Right forelimb (tissue), 1 donor: Measurements from ENCODE around the gene TBX1.
A peak's percentile ranks its signal among the peaks of the same experiment; 100 is the strongest.
"Not testable (repeated sequence)": the region's sequence is repeated elsewhere in the genome, so short reads cannot be mapped to it uniquely, and the experiment has no call there.

Source experiments
- DNase-seq: peaks from one replicate; pipeline ENCODE4 v3.0.0-alpha.2; 2018

The TBX1 gene

DNA sequence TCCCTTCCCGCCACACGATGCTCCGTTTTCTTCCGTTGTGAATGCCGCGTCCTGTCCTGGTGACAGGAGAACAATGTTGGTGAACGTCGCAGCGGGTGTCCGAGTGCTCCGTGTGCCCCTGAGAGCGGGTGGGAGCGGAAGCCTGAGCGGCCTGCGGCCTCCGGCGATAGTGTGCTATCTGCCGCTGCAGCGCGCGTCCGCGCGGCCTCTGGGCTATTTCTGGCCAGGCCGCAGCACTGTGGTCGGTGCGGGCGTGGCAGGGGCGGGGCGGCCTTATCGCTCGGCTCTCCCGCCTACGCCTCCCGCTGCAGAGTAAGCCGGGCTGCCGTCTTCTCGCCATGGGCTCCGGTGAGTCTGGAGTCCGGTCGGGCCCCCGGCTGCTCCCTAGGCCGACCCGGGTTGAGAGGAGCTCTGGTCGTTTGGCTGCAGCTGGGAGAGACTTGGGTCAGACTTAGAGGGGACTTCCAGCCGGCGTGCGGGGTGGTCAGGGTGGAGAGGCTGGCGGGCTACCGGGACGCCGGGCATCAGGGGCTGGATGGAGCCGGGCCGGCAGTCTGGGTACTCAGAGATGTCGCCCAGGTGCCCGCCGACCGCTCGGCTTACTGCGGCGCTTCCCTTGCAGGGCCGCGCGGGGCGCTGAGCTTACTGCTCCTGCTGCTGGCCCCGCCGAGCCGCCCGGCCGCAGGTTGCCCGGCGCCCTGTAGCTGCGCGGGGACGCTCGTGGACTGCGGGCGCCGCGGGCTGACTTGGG lies 37.2 kb upstream of the TBX1 start, which contains the start of gene GP1BB:
Gene GP1BB, plus strand, starts transcription at position 308 of the 751 bp plus-strand sequence. Its CDS starts 31 bp downstream, at position 339.
- DNase-seq, result peak; percentile 55

DNA sequence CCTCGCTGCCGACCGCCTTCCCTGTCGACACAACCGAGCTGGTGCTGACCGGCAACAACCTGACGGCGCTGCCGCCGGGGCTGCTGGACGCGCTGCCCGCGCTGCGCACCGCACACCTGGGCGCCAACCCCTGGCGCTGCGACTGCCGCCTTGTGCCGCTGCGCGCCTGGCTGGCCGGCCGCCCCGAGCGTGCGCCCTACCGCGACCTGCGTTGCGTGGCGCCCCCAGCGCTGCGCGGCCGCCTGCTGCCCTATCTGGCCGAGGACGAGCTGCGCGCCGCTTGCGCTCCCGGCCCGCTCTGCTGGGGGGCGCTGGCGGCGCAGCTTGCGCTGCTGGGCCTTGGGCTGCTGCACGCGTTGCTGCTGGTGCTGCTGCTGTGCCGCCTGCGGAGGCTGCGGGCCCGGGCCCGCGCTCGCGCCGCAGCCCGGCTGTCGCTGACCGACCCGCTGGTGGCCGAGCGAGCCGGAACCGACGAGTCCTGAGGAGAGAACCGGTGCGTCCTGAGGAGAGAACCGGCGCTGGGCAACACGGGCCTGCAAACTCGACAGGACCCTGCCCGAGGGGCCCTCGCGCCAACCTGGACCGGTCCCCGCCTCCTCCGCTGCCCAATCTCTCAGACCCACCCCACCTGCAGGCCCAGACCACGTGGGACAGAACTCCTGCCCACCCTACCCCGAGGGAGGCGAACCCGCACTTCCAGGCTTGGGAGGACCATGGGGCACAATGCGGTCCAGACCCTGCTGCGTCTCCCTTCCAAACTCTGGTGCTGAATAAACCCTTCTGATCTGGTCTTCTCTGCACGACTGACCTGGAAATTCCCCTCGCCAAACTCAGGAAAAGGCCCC lies 36.4 kb upstream of the TBX1 start:
- DNase-seq, result no peak

DNA sequence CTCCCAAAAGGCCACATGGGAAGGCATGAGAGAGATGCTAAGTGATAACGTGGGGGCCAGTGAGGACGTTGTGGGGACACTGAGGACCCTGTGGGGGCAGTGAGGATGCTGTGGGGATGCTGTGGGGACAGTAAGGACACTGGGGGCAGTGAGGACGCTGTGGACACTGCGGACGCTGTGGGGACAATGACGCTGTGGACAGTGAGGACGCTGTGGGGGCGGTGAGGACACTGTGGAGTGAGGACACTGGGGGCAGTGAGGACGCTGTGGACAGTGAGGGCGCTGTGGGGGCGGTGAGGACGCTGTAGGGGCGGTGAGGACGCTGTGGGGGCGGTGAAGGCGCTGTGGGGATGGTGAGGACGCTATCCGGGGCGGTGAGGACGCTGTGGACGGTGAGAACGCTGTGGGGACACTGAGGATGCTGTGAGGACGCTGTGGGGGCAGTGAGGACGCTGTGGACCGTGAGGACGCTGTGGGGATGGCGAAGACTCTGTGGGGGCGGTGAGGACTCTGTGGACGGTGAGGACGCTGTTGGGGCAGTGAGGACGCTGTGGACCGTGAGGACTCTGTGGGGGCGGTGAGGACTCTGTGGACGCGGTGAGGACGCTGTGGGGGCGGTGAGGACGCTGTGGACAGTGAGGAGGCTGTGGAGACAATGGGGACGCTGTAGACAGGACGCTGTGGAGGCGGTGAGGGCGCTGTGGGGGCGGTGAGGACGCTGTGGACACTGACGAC lies 35.5 kb upstream of the TBX1 start:
- no peak for DNase-seq

DNA sequence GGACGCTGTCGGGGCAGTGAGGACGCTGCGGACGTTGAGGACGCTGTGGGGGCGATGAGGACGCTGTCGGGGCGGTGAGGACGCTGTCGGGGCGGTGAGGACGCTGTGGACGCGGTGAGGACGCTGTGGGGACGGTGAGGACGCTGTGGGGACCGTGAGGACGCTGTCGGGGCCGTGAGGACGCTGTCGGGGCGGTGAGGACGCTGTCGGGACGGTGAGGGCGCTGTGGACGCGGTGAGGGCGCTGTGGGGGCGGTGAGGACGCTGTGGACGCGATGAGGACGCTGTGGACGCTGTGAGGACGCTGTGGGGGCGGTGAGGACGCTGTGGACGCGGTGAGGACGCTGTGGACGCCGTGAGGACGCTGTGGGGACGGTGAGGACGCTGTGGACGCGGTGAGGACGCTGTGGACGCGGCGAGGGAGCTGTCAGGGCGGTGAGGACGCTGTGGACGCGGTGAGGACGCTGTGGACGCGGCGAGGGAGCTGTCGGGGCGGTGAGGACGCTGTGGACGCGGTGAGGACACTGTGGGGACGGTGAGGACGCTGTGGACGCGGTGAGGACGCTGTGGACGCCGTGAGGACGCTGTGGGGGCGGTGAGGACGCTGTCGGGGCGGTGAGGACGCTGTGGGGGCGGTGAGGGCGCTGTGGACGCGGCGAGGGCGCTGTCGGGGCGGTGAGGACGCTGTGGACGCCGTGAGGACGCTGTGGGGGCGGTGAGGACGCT lies 34.4 kb upstream of the TBX1 start:
- not testable (repeated sequence) for DNase-seq

DNA sequence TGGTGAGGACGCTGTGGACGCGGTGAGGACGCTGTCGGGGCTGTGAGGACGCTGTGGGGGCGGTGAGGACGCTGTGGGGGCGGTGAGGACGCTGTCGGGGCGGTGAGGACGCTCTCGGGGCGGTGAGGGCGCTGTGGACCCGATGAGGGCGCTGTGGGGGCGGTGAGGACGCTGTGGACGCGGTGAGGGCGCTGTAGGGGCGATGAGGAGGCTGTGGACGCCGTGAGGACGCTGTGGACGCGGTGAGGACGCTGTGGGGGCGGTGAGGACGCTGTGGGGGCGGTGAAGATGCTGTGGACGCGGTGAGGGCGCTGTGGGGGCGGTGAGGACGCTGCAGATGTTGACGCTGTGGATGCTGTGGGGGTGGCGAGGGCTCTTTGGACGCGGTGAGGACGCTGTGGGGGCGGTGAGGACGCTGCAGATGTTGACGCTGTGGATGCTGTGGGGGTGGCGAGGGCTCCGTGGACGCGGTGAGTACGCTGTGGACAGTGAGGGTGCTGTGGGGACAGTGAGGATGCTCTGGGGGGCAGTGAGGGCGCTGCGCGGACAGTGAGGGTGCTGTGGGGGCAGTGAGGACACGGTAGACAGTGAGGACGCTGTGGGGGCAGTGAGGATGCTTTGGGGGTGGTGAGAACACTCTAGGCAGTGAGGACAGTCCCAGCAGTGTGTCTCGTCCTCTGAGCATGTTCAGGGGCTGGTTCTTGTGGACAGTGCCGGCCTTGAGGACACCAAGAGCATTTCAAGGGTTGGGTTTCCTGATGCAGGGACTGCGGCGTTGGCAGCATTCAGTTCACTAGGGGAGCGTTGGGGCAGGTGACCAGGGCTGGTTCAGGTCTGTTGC lies 33.0 kb upstream of the TBX1 start:
- DNase-seq, result no peak

DNA sequence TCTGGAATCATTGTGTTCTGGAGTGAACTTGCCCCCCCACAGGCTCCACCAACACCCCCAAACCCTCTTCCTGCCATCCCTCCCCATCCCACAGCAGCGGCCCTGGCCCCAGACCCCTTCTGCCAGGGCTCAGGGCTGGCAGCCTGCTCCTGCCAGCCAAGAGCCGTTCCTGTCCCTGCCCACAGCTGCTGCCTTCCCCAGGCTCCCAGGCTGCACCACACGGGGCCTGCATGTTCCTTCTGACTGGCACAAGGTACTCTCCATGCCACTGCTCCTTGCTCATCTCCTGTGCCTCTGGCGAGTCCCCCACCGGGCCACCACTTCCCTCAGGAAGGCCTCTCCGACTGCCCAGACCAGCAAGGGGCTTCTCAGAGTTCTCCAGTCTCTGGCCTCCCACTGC lies 32.3 kb upstream of the TBX1 start:
- no peak for DNase-seq

DNA sequence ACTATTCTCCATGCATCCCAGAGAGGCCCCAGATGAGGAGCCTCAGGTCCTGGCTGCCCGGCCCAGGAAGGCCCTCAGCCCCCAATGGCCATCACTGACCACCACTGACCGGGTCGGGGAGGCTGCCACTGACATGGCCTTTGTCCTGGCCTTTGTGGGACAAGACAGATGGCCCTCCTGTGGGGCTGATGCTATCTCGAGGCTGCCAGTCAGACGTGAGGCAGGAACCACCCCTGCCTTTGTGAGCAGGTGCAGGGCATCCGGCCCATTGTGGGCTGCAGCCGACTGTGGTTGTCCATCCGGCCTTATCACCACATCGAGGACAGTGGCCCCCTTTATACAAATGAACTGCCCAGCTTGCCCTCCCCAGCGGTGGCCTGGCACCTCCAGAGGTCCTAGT lies 31.7 kb upstream of the TBX1 start:
- DNase-seq, result no peak

DNA sequence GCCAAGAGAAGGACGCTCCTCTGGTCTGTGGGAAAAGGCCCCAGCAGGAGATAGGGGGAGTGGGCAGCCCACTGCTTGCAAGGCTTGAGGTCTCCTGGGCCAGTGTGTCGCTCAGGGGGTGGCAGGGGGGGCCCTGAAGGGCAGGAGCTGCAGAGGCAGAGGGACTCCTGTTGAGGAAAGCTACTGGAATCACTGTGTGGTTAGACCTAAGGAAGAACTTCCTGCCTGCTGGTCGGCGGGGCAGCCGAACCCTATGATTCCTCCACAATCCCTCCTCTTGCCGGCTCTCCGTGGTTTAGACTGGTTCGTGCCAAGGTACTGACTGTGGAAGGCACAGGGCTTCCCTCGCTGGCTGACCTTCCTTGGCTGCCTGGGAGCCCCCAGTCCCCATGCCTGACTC lies 31.1 kb upstream of the TBX1 start:
- no peak for DNase-seq

DNA sequence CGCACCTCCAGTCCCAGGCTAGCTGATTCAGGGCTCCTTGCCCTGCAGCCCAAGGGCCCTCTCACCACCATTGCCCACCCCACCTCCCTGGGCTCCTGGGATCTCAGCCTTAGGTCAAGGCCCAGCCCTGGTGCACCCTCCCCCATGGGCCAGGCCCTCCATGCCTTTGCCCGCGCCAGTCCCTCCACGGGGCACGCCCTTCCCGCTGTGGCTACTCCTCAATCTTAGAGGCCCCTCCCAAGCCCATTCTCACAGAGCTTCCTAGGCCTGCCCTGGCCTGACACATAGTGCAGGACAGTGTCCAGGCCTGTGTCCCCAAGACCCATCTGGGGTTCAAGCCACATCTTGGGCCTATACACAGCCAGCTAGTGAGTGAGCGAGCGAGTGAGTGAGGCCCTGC lies 30.4 kb upstream of the TBX1 start:
- no peak for DNase-seq

DNA sequence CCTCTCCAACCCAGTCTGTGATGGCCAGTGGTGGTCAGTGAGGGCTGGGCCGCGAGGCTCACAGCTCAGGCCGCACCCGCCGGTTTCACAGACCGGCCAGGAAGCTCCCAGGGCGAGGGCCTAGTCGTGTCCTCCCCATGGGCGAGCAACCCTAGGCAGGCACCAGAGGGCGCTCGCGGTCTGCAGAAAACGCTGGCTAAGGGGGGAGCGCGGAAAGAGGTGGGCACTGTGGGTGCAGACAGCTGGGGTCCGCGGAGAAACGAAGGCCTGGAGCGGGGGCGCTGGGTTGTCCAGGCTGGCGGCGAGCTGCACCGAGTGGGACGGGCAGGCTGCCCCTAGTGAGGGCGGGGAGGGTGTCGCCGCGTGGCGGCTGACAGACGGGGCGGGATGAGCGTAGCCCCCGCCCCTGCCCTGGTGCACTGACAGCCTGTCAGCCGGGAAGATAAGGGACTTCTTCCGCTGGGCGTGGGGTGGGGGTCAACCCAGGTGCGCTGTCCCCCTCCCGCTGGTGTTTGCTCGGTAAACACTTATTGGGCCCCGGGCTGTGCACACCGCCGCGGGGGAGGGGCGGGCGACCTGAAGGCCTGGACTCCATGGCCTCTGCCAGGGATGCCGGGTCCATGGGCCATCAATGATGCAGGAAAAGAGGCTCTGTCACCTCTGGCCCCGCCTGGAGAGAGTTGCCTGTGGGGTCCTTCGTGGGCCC lies 29.8 kb upstream of the TBX1 start:
- DNase-seq, result peak; percentile 93

DNA sequence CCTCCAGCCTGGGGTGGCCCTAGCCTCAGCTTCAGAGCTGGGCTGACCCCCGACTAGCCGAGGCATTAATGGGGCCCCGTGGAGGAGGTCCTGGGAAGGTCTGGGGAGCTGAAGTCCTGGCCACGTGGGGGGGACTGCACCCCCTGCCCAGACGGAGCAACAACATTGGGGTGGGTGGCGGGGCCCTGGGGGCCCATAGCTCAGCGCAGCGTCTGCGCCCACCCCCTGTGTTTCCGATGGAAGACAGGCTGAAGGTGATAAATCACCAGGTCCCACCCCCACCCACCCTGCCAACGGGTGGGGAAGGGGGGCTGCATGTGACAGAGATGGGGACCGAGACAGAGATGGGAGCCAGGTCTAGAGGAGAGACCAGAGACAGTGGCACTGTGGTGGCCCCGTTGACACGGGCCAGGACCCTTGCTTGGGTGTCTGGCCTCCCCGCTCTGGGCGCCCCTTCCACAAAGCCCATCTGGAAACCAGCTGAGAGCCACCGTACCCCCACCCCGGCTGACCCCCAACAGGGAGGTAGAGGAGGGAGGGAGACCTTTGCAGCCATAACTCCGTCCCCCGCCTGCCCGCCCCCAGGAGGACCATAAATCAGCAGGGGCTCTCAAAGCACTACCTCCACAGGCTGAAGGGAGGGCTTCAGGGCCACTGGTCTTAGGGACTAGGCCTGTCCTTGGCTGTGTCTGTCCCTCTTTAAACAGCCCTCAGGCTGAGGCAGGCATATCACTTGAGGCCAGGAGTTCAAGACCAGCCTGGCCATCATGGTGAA lies 29.0 kb upstream of the TBX1 start:
- DNase-seq, result no peak

DNA sequence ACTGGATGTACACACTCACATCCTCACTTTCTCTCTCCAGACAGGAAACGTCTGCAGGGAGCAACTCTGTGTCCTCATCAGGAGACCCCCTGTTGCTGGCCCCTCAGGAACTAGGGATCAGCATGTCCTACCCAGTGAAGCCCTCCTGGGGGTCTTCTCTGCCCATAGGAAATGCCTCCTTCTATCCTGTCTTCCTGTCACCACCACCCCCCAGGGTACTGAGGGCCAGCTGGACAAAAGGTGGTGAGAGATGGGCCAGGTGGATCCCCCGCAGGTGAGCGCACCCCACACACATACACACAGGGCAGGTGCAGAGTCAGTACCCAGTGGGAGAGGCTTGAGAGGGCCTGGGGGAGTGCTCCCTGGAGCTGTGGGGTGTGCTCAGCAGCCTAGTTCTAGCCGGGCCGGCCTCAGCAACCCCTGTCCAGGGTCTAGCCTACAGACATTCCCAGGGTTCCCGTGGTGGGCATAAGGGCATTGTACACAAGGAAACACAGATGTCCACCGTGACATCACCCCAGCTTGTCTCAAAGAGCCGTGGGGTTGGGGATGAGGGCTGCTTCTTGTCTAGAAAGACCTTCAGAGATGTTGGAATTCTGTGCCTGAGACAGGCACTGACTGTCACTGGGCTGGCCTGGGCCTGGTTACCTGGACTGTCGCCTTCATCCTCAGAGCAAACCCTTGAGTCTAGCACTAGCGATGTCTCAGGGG lies 28.0 kb upstream of the TBX1 start:
- DNase-seq, result no peak

DNA sequence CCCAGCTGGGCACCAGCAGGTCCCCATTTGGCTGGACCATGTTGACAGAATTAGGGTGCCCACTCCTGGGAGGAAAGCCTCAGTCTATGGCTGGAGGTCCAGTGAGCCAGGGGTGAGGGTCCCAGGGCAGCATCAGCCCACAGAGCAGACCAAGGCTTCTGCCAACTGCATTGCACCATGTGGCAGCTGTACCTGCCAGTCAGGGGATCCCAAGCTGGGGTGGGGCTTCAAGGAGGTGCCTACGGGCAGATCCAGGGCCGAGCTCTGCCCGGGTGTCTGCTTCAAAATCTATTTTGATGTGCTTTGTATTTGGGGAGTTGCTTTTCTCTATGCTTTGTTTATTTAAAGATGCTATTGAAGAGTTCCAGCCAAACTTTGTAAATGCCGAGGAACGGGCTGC lies 26.8 kb upstream of the TBX1 start:
- no peak for DNase-seq

DNA sequence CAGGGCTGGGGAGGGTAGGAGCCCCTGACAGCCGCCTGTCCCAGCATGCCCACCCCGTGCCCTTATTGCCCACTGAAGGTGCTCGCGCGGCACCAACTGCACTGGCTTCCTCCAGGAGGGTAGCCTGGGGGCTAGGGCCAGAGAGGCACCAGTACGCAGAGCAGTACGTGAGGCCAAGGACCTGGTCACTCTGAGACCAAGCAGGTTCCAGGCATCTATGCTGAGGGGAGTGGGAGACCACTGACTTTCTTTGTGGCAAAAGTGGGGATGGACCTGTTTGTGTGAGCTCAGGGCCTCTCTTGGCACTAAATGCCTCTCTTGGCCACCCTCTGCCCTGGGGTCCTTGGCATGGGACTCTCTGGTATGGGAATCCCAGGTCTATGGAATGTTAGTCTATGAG lies 26.4 kb upstream of the TBX1 start:
- no peak for DNase-seq

DNA sequence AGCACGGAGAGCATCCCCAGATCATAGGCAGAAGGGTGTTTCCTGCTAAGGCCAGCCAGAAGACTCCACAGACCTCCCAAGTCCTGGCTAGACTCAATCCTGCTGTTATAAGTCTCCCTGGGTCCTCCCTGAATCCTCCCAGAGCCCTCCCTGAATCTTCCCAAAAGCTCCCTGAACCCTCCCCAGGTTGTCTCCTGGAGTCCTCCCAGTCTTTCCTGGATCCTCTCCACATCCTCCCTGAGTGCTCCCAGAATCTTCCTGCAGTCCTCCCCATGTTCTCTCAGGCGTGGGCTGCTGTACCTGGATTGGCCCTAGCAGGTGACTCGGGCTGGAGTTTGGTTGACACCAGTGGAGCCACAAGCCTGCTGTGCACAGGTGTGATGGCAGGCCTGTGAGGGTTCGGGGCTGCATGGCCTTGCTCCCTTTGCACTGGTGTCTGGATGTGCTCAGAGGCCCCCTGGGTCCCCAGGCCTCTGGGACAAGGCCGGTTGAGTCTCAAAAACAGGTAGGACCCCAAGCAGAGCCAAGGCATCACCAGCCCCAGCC lies 25.7 kb upstream of the TBX1 start:
- DNase-seq, result no peak

DNA sequence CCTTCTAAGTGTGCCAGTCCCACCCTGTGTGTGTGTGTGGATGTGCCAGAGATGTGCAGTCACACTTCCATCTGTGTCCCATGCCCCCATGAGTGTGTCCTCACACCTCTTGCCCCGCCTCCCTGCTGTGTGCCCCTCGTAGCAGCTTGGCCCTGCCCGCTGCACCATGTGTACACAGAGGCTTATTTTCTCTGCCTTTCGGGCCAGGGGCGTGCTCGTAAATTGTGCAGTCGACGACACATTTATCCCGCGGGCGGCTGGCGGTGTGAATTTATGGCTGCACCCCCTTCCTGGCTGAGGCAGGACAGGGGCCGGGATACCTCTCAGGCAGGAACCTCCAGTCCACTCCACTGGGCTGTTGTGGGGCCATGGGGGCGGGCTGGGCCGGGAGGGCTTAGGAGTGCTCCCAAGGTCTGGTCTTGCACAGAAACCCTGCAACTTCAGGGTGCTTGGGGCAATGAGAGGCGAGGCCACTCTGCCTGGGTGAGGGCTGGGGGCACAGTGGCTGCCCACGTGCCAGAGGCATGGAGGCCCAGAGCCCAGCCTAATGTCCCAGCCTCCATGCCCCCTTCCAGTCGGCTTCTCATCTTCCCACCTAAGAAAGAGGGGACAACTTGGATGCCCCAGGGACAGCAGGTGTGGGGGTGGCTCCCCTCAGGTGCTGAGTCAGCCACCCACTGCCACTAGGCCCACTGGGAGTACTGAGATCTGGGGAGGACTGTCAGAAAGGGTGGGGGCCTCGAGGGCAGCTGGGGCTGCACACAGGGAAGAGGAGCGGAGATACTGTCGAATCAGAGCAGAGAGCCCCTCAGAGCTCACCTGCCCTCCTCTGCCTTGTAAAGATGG lies 24.7 kb upstream of the TBX1 start:
- DNase-seq, result no peak

DNA sequence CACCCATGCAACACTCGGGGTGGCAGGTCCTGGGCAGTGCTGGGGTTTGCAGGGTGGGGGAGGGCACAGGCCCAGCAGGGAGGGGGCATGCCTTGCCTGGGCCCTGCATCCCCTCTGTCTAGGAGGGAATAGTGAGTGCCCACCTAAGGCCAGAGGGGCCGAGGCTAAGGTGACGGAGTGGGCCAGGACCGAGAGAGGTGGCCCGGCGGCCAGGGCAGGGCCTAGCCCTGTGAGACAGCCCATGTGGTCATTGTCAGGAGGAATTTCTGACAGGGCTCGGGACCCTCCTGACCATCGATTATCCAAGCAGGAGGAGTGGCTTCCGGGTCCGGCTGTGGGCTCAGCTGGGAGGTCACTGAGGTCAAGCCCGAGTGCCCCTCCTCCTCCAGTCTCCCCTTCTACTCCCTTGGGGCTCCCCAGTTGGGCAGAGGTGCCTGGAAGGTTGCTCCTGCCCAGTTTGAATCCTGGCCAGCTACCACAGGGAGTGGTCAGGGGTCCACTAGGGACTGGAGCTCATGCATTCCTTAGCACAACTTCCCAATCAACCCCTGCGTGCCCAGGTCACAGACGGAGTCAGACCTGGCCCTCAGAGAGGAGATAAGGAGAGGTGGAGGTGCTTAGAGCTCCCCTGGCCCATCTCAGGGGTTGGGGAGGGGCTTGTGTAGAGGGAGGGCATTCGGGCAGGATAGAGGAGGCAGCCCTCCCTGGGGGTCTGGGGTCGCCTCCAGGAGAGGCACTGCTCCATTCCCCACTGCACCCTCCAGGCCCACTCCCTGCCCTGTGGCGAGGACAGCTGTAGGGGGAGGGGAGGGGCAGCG lies 22.5 kb upstream of the TBX1 start:
- no peak for DNase-seq
